Heart left ventricle (tissue), 16 donors: ENCODE measurements around the gene SP6. TPM values are rescaled to one million over a fixed set of nuclear protein-coding genes. Genes with fewer than 3 reads are reported as not detected.

ENCODE experiments used
- ATAC-seq, 4 donors: fragments of 200-7000 bp; cut with Tn5 transposase; one replicate each; pipeline ENCODE4 v1.9.1; 2020 to 2022; ENCODE audit warnings: moderate library complexity in 4 of 4, mild to moderate bottlenecking in 3 of 4, moderate number of reproducible peaks in 1 of 4
- DNase-seq, 5 donors: peaks; one replicate each; pipeline ENCODE4 v3.0.0-alpha.2; 2020
- H3K27ac ChIP-seq, 12 donors: fragments of 200-600 bp; sonication (generic) in 4 of 12; one replicate each; pipeline versions ENCODE4 v1.5.0 to v1.8.0; 2016 to 2022; ENCODE audit warnings: mild to moderate bottlenecking in 2 of 12
- H3K27me3 ChIP-seq, 9 donors: fragments of 200-600 bp; sonication (generic) in 2 of 9; one replicate each; pipeline versions ENCODE4 v1.5.1 to v1.8.0; 2016 to 2022; ENCODE audit warnings: mild to moderate bottlenecking in 3 of 9
- H3K36me3 ChIP-seq, 9 donors: fragments of 200-600 bp; sonication (generic) in 2 of 9; one replicate each; pipeline versions ENCODE4 v1.5.0 to v1.8.0; 2018 to 2022; ENCODE audit warnings: mild to moderate bottlenecking in 2 of 9
- H3K4me1 ChIP-seq, 12 donors: fragments of 200-600 bp; sonication (generic) in 4 of 12; one replicate each; pipeline versions ENCODE4 v1.5.0 to v1.8.0; 2016 to 2022; ENCODE audit warnings: mild to moderate bottlenecking in 3 of 12
- H3K4me3 ChIP-seq, 12 donors: fragments of 200-600 bp; sonication (generic) in 4 of 12; one replicate each; pipeline versions ENCODE4 v1.5.0 to v1.8.0; 2017 to 2022; ENCODE audit warnings: mild to moderate bottlenecking in 9 of 12, moderate library complexity in 4 of 12
- H3K9me3 ChIP-seq, 12 donors: fragments of 200-600 bp; sonication (generic) in 4 of 12; one replicate each; pipeline versions ENCODE4 v1.5.0 to v1.8.0; 2016 to 2022; ENCODE audit warnings: mild to moderate bottlenecking in 1 of 12
- POLR2A ChIP-seq, 2 donors: fragments of 450-650 bp; IDR thresholded peaks; one replicate each; pipeline ENCODE4 v1.6.1; 2017; ENCODE audit warnings: antibody characterized with exemption in 2 of 2, mild to moderate bottlenecking in 2 of 2, moderate library complexity in 2 of 2
- WGBS, 4 donors: extraction: QIAGEN DNeasy Blood & Tissue Kit in 2 of 4; methylation state at CpG; one replicate each; pipeline versions ENCODE4 v1.1.5 to v1.1.7; 2013 to 2018; 5-methylcytosine and 5-hydroxymethylcytosine counted together
- intact Hi-C, 10 donors: fragments of 100-400 bp; cut with DNase I; formaldehyde crosslinking; loops; one replicate each; pipeline versions ENCODE4 v1.11.1 to v1.14.2; 2022
- polyA plus RNA-seq, 2 donors: library from polyadenylated mRNA; stranded (reverse); fragments of 200-250 nt; gene quantifications; one replicate each; pipeline ENCODE4 v1.2.3, GENCODE V29; 2013
- total RNA-seq, 9 donors: library from RNA; depleted of rRNA in 2 of 9; stranded (reverse); fragments of >200 nt in 2 of 9; fragmentation: NEBNext Ultra II Directional in 3 of 9; extraction: Animal tissue kit (Norgen Biotek cat#: 25700) in 3 of 9; gene quantifications; one replicate each; pipeline versions ENCODE4 v1.1.0 to v1.2.4, GENCODE V29; 2016 to 2023
- TF ChIP-seq, protein P1 (sequence below), 12 donors: fragments of 200-600 bp; sonication (generic) in 4 of 12; IDR thresholded peaks; one replicate each; pipeline versions ENCODE4 v1.5.0 to v1.8.0; 2018 to 2022; ENCODE audit warnings: antibody characterized with exemption in 12 of 12, mild to moderate bottlenecking in 5 of 12
- donor health status: ischemic (EF 13 %, LVEDD 7.1; RV severe dilation, severe dysfunction).
- donor health status: healthy with polysubstance abuse.
- donor health status: DM: no; HTN: yes; CAD: no.
- donor health status: DM: no; HTN: no; CAD: no.
- donor health status: ischemic (EF 25% LVEDD 6.9; RV normal size, moderate dysfunction).
- donor health status: ischemic (EF 25% LVEDD 5.7; RV mildly dilated, moderate dysfunction).
- donor health status: healthy.
- donor health status: DM: yes; HTN: yes; CAD: no.
- donor health status: ischemic (EF 35%, LVEDD 5.7; RV mildly dilated, moderate dysfunction).
- donor health status: nonischemic (EF 11% LVEDD 7.7; RV severe dilation, severe dysfunction).
- donor health status: DM: yes; HTN: yes; CAD: no.
- donor health status: PGD.
- donor health status: ischemic (EF 29% LVEDD 5.4; RV normal size, mild dysfunction).
- donor health status: nonischemic (EF 23%, LVEDD 6.1; RV moderate dilation, normal function).

The SP6 gene
- total and polyA plus RNA-seq, 11 donors: 0.12 to 2.5 (median 0.32) TPM; not detected in 2

DNA sequence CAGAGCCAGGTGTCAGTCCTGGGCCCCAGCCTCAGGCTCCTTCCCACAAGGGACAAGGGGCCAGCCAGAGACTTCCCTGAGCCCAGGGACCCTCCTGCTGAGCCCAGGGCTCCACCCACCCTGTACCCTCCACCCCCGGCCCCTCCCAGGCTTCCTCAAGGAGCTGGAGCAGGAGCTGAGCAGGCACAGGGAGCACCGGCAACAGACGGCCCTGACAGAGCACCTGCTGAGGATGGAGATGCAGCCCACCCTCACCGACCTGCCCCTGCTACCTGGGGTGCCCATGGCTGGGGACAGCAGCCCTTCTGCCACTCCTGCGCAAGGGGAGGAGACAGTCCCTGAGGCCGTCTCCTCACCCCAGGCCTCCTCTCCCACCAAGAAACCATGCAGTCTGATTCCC lies 14.4 kb downstream of the SP6 start:
- intact Hi-C loops: no loop called here
- H3K27me3 ChIP-seq: no peaks in the 10 kb centered on the region
- peaks cover 0 to 37% (median 22%) of the 10 kb centered on the region in 9 donors for H3K36me3 ChIP-seq
- no peaks in the 10 kb centered on the region for H3K9me3 ChIP-seq
- DNase-seq (no peak), ATAC-seq (no peak)
- no peak overlapping the region for H3K27ac ChIP-seq
- WGBS, 4 donors: 76 to 97% (median 86%) methylated on average over 5 to 6 of the region's 6 CpGs
- TF ChIP-seq, protein P1, sequence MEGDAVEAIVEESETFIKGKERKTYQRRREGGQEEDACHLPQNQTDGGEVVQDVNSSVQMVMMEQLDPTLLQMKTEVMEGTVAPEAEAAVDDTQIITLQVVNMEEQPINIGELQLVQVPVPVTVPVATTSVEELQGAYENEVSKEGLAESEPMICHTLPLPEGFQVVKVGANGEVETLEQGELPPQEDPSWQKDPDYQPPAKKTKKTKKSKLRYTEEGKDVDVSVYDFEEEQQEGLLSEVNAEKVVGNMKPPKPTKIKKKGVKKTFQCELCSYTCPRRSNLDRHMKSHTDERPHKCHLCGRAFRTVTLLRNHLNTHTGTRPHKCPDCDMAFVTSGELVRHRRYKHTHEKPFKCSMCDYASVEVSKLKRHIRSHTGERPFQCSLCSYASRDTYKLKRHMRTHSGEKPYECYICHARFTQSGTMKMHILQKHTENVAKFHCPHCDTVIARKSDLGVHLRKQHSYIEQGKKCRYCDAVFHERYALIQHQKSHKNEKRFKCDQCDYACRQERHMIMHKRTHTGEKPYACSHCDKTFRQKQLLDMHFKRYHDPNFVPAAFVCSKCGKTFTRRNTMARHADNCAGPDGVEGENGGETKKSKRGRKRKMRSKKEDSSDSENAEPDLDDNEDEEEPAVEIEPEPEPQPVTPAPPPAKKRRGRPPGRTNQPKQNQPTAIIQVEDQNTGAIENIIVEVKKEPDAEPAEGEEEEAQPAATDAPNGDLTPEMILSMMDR (IDR thresholded peaks at IDR 0.05): no peak
- no peak for TF ChIP-seq POLR2A (IDR thresholded peaks at IDR 0.05)
- peaks cover 4 to 49% (median 28%) of the 10 kb centered on the region in 12 donors for H3K4me1 ChIP-seq
- no peak overlapping the region for H3K4me3 ChIP-seq

GRCh38 chr17:47834756-47835155 lies 16.2 kb downstream of the SP6 start:
- TF ChIP-seq, protein P1 (IDR thresholded peaks at IDR 0.05): no peak
- no peak for TF ChIP-seq POLR2A (IDR thresholded peaks at IDR 0.05)
- intact Hi-C loops: no loop called here
- H3K9me3 ChIP-seq: no peaks in the 10 kb centered on the region
- peaks cover 0 to 48% (median 28%) of the 10 kb centered on the region in 12 donors for H3K4me1 ChIP-seq
- WGBS, 4 donors: 51 to 57% (median 54%) methylated on average over 5 of the region's 5 CpGs
- H3K4me3 ChIP-seq: no peak overlapping the region
- peaks cover 0 to 37% (median 22%) of the 10 kb centered on the region in 9 donors for H3K36me3 ChIP-seq
- ATAC-seq (no peak), DNase-seq (no peak)
- peak overlapping the region in 10 of 12 donors; percentile 42 to 73 (median 60) for H3K27ac ChIP-seq
- H3K27me3 ChIP-seq: no peaks in the 10 kb centered on the region

DNA sequence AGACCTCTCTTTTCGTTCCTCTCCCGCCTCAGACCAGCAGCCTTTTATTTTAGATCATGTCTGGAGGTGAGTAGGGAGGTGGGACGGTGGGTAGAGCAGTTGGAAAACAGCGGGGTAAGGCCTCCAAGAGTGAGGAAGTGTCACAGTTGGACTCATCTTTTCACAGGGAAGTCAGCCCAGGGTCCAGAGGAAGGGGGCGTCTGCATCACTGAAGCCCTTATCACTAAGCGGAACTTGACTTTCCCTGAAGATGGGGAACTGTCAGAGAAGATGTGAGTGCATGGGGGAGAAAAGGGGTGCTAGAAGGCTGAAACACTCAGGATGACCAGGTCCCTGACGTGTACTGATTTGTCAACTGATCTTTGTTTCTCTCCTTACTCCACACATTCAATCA lies 19.0 kb downstream of the SP6 start:
- DNase-seq (no peak), ATAC-seq (peak in 2 of 4 donors; percentile 10)
- H3K4me3 ChIP-seq: peak overlapping the region; percentile 68 to 93 (median 77)
- no peak for TF ChIP-seq POLR2A (IDR thresholded peaks at IDR 0.05)
- TF ChIP-seq, protein P1 (IDR thresholded peaks at IDR 0.05): no peak
- peaks cover 0 to 52% (median 24%) of the 10 kb centered on the region in 12 donors for H3K4me1 ChIP-seq
- peaks cover 0 to 39% (median 28%) of the 10 kb centered on the region in 9 donors for H3K36me3 ChIP-seq
- WGBS, 4 donors: 9 to 12% (median 10%) methylated on average over 7 of the region's 7 CpGs
- intact Hi-C loops: no loop called here
- no peaks in the 10 kb centered on the region for H3K27me3 ChIP-seq
- H3K9me3 ChIP-seq: no peaks in the 10 kb centered on the region
- H3K27ac ChIP-seq: peak overlapping the region in 7 of 12 donors; percentile 12 to 86 (median 75)

GRCh38 chr17:47831003-47831933 lies 19.7 kb downstream of the SP6 start, which contains the start of the genes LRRC46 and MRPL10:
TSS of gene LRRC46 (plus strand) at chr17:47831670. CDS start at chr17:47831990, 320 bp downstream.
TSS of gene MRPL10 (minus strand) at chr17:47831541. CDS start at chr17:47831511, 30 bp downstream.
- peak; percentile 94 to 96 (median 95) for DNase-seq
- Histone ChIP-seq H3K9me3 (no peaks in the 10 kb centered on the region), H3K27ac (peak within 1 kb of the TSS in 11 of 12 donors; percentile 53 to 86 (median 75)), H3K4me3 (peak within 1 kb of the TSS; percentile 68 to 93 (median 77)), H3K4me1 (peaks cover 0 to 52% (median 24%) of the 10 kb centered on the region in 12 donors), H3K27me3 (no peaks in the 10 kb centered on the region), H3K36me3 (peaks cover 0 to 41% (median 31%) of the 10 kb centered on the region in 9 donors)
- peak; percentile 95 to 98 (median 96) for ATAC-seq
- TF ChIP-seq, protein P1 (IDR thresholded peaks at IDR 0.05): peak in 1 of 12 donors; percentile 18
- peak in 1 of 2 donors; percentile 85 for TF ChIP-seq POLR2A (IDR thresholded peaks at IDR 0.05)
- 0 to 1% (median 1%) methylated on average over 28 to 42 of the region's 42 CpGs for WGBS, 4 donors
- intact Hi-C loops: no loop called here
